HepG2 (cell line): ENCODE measurements around the gene TVP23A. TPM values are rescaled to one million over a fixed set of nuclear protein-coding genes. Genes with fewer than 3 reads are reported as not detected.

ENCODE experiments used
- ATAC-seq: fragments of 200-7000 bp; cut with Tn5 transposase; 3 replicates; pipeline ENCODE4 v1.9.1; 2020; ENCODE audit warnings: mild to moderate bottlenecking, moderate library complexity
- BruUV-seq: library from RNA; stranded (reverse); fragments of 400-500 nt; replicated peaks from 2 replicates; lab custom pipeline; 2021; lab: Mats Ljungman, UMichigan
- CTCF ChIA-PET: fragments of 300-600 bp; formaldehyde crosslinking; extraction: SDS; loops from one replicate; lab custom pipeline; 2021; ENCODE audit warnings: low total read pairs, inconsistent platforms, low intra/inter-chr PET ratio; lab: Yijun Ruan, JAX
- POLR2A ChIA-PET: fragments of 350-600 bp; sonication (Branson Sonifier 250); formaldehyde crosslinking; loops from one replicate; lab custom pipeline; 2020; ENCODE audit warnings: antibody characterized with exemption, inconsistent platforms; lab: Yijun Ruan, JAX
- DNase-seq: peaks from one replicate; pipeline ENCODE4 v3.0.0-alpha.2; 2015; ENCODE audit warnings: low spot score
- FAIRE-seq: peaks from 3 replicates; lab custom pipeline; 2011; peaks lifted over from hg19 to GRCh38; lab: Jason Lieb, UNC
- H2AFZ ChIP-seq: one replicate; pipeline ENCODE4 v1.6.1; 2011; ENCODE audit warnings: low read length, inconsistent platforms
- H3K27ac ChIP-seq: fragments of 300-600 bp; 3 replicates; pipeline ENCODE4 v1.8.0; 2011; ENCODE audit warnings: mixed run types, mild to moderate bottlenecking, mixed read lengths, low read length, inconsistent platforms; ENCODE audit not compliant: insufficient read depth; ENCODE audit errors: extremely low read length
- H3K27me3 ChIP-seq, 2 experiments: fragments of 200-600 bp in 1 of 2; 2 replicates in 1 of 2; 3 replicates in 1 of 2; pipeline versions ENCODE4 v1.6.0 to v1.8.0; 2011; ENCODE audit warnings: low read length in 2 of 2, mild to moderate bottlenecking in 2 of 2, moderate library complexity in 2 of 2, inconsistent platforms in 1 of 2; ENCODE audit not compliant: insufficient read depth in 2 of 2, control insufficient read depth in 1 of 2
- H3K36me3 ChIP-seq, 2 experiments: fragments of 200-600 bp in 1 of 2; replicated peaks in 1 of 2; 2 replicates in 1 of 2; 3 replicates in 1 of 2; pipeline versions ENCODE4 v1.5.1 to v1.8.0; 2011; ENCODE audit warnings: low read length in 2 of 2, inconsistent platforms in 1 of 2; ENCODE audit not compliant: insufficient read depth in 2 of 2, control insufficient read depth in 1 of 2
- H3K4me1 ChIP-seq: 2 replicates; pipeline ENCODE4 v1.5.1; 2012; ENCODE audit warnings: low read length, inconsistent platforms; ENCODE audit not compliant: insufficient read depth
- H3K4me2 ChIP-seq: 2 replicates; pipeline ENCODE4 v1.6.0; 2011; ENCODE audit warnings: low read depth, low read length, inconsistent platforms
- H3K4me3 ChIP-seq, 3 experiments: fragments of 200-600 bp in 1 of 3; sonication (generic), shearing (Covaris generic) in 1 of 3; replicated peaks in 1 of 3; 2 replicates each; pipeline ENCODE4 v1.5.1; 2011 to 2016; ENCODE audit warnings: low read length in 3 of 3, inconsistent platforms in 2 of 3, low read depth in 2 of 3, mild to moderate bottlenecking in 2 of 3, control low read depth in 1 of 3, mixed read lengths in 1 of 3; ENCODE audit not compliant: insufficient read depth in 1 of 3
- H3K79me2 ChIP-seq: one replicate; pipeline ENCODE4 v1.6.1; 2011; ENCODE audit warnings: low read length, inconsistent platforms; ENCODE audit not compliant: insufficient read depth
- H3K9ac ChIP-seq: 2 replicates; pipeline ENCODE4 v1.6.0; 2011; ENCODE audit warnings: mild to moderate bottlenecking, low read depth, low read length, inconsistent platforms; ENCODE audit not compliant: insufficient read depth
- H3K9me3 ChIP-seq: 2 replicates; pipeline ENCODE4 v1.5.1; 2012; ENCODE audit warnings: mild to moderate bottlenecking, low read length
- H4K20me1 ChIP-seq: 2 replicates; pipeline ENCODE4 v1.6.0; 2011; ENCODE audit warnings: inconsistent platforms, mild to moderate bottlenecking, low read length, moderate library complexity; ENCODE audit not compliant: insufficient read depth
- ATRX ChIP-seq: sonication (generic); formaldehyde crosslinking; IDR thresholded peaks from 2 replicates; pipeline ENCODE4 v1.4.0; 2020; ENCODE audit warnings: missing genetic modification reagents, borderline replicate concordance
- CAMTA2 ChIP-seq: sonication (generic); formaldehyde crosslinking; IDR thresholded peaks from 2 replicates; pipeline ENCODE4 v1.4.0; 2020; ENCODE audit warnings: mild to moderate bottlenecking, missing genetic modification reagents, borderline replicate concordance
- CBX5 ChIP-seq: sonication (generic); formaldehyde crosslinking; IDR thresholded peaks from 2 replicates; pipeline ENCODE4 v1.4.0; 2020; ENCODE audit warnings: missing genetic modification reagents, borderline replicate concordance
- ELF4 ChIP-seq: sonication (generic); formaldehyde crosslinking; IDR thresholded peaks from 2 replicates; pipeline ENCODE4 v1.5.0; 2020; ENCODE audit warnings: missing genetic modification reagents, mild to moderate bottlenecking, moderate library complexity, borderline replicate concordance
- HIVEP1 ChIP-seq: sonication (generic); formaldehyde crosslinking; IDR thresholded peaks from 2 replicates; pipeline ENCODE4 v1.4.0; 2020; ENCODE audit warnings: mild to moderate bottlenecking, missing genetic modification reagents
- LCORL ChIP-seq, 2 experiments: fragments of 450-650 bp in 1 of 2; sonication (generic) in 1 of 2; formaldehyde crosslinking in 1 of 2; IDR thresholded peaks; 2 replicates each; pipeline versions ENCODE4 v1.5.0 to v1.6.1; 2017 to 2020; ENCODE audit warnings: antibody characterized with exemption in 1 of 2, missing genetic modification reagents in 1 of 2
- MIER2 ChIP-seq: IDR thresholded peaks from 2 replicates; pipeline ENCODE4 v1.6.1; 2016; ENCODE audit warnings: missing biosample characterization, missing genetic modification reagents
- NFATC3 ChIP-seq: sonication (generic); formaldehyde crosslinking; IDR thresholded peaks from 2 replicates; pipeline ENCODE4 v1.5.1; 2020; ENCODE audit warnings: mild to moderate bottlenecking, missing genetic modification reagents
- NR2F6 ChIP-seq, 2 experiments: IDR thresholded peaks; 2 replicates each; pipeline ENCODE4 v1.6.1; 2016; ENCODE audit warnings: antibody characterized with exemption in 1 of 2, mild to moderate bottlenecking in 1 of 2
- SMC3 ChIP-seq: IDR thresholded peaks from 2 replicates; pipeline ENCODE4 v1.6.1; 2011; ENCODE audit warnings: low read length, improper control_type of control experiment
- TEAD3 ChIP-seq: optimal IDR thresholded peaks from 2 replicates; pipeline ENCODE3; 2016; ENCODE audit warnings: borderline replicate concordance
- THAP11 ChIP-seq: IDR thresholded peaks from 2 replicates; pipeline ENCODE4 v1.6.1; 2016; ENCODE audit warnings: missing biosample characterization, missing genetic modification reagents
- ZFY ChIP-seq: sonication (generic); formaldehyde crosslinking; IDR thresholded peaks from 2 replicates; pipeline ENCODE4 v1.4.0; 2020; ENCODE audit warnings: missing genetic modification reagents
- ZNF567 ChIP-seq: sonication (generic); formaldehyde crosslinking; IDR thresholded peaks from 2 replicates; pipeline ENCODE4 v1.8.1; 2023; ENCODE audit warnings: mild to moderate bottlenecking, missing genetic modification reagents, borderline replicate concordance
- ZNF589 ChIP-seq: sonication (generic); formaldehyde crosslinking; conservative IDR thresholded peaks from 2 replicates; pipeline ENCODE4 v1.8.0; 2022; ENCODE audit warnings: mild to moderate bottlenecking, moderate library complexity, missing genetic modification reagents
- ZSCAN25 ChIP-seq: sonication (generic); formaldehyde crosslinking; IDR thresholded peaks from 2 replicates; pipeline ENCODE4 v1.8.0; 2022; ENCODE audit warnings: mild to moderate bottlenecking, missing genetic modification reagents
- WGBS: methylation state at CpG from one replicate; pipeline ENCODE4 v1.1.6; 2017; ENCODE audit warnings: low lambda C conversion rate; 5-methylcytosine and 5-hydroxymethylcytosine counted together
- in situ Hi-C: cut with HindIII; loops from 2 replicates; pipeline ENCODE4 v1.10.0; 2017; ENCODE audit warnings: low pct_unique_long_range_greater_than_20kb; ENCODE audit not compliant: extremely low pct_ligation_motif_present
- intact Hi-C: fragments of 100-400 bp; cut with micrococcal nuclease; formaldehyde crosslinking; loops from one replicate; pipeline ENCODE4 v1.10.0; 2022; ENCODE audit not compliant: unreplicated experiment
- polyA plus RNA-seq, 8 experiments: library from polyadenylated mRNA; depleted of rRNA in 3 of 8; stranded (reverse) in 7 of 8; unstranded in 1 of 8; fragments of >200 nt; fragmentation: Illumina TruSeq in 4 of 8; extraction: Trizol in 4 of 8; gene quantifications; 2 replicates each; pipeline versions ENCODE4 v1.2.1 to v1.2.3, GENCODE V29; 2011 to 2016; ENCODE audit warnings: low read depth in 4 of 8, missing spikeins in 1 of 8, mixed read lengths in 1 of 8; ENCODE audit not compliant: insufficient read depth in 1 of 8
- total RNA-seq, 5 experiments: library from RNA; depleted of rRNA; stranded (reverse); fragments of >200 nt; fragmentation: Illumina TruSeq; extraction: Trizol; gene quantifications; 2 replicates each; pipeline ENCODE4 v1.2.3, GENCODE V29; 2016; ENCODE audit warnings: low read depth in 1 of 5
- TF ChIP-seq, protein P1 (sequence below): sonication (generic); formaldehyde crosslinking; IDR thresholded peaks from 2 replicates; pipeline ENCODE4 v1.9.0; 2021; ENCODE audit warnings: missing genetic modification reagents, mild to moderate bottlenecking, borderline replicate concordance

The TVP23A gene
- total and polyA plus RNA-seq, 2 of the 13 experiments (the other 11 are each of a cell fraction or from before 2014, with no cell fraction given) = not detected

DNA sequence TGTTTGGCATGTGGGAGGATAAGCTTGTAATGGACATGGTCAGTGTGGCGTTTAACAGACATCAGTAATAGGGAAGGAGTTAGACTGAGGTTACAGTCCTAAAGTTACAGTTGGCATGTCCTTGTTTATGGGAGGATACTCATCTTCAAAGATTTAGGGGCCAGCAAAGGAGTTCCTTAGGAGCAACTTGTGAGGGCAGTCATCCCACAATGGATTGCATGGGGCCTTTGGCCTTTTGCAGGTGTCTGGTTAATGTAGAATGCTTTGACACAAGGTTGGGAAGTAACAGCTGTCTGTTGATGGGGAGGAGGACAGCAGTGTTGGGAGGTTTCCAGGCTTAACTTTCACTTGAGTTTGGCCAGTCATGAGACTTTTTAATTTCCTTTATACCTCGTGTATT is 72.8 kb downstream of the TVP23A start:
- DNase-seq (no peak), ATAC-seq (no peak), FAIRE-seq (no peak)
- ChIA-PET CTCF (no interaction called here), POLR2A (no interaction called here)
- H3K4me2 ChIP-seq = no peak overlapping the region
- H3K9me3 ChIP-seq = no peaks in the 10 kb centered on the region
- peaks cover 8 to 31% of the 10 kb centered on the region in 2 experiments for H3K36me3 ChIP-seq
- H3K79me2 ChIP-seq = no peaks in the 10 kb centered on the region
- peaks cover 23% of the 10 kb centered on the region for H3K4me1 ChIP-seq
- intact Hi-C loops (no loop called here), in situ Hi-C loops (no loop called here)
- no peak for TF ChIP-seq SMC3
- H3K27ac ChIP-seq = no peak overlapping the region
- no peaks in the 10 kb centered on the region; a peak in 1 of 5 replicates for H3K27me3 ChIP-seq
- WGBS = 98% methylated on average over 2 of the region's 2 CpGs
- H4K20me1 ChIP-seq = no peaks in the 10 kb centered on the region
- no peak overlapping the region for H3K9ac ChIP-seq
- H2AFZ ChIP-seq = no peak overlapping the region
- no peak overlapping the region for H3K4me3 ChIP-seq
- BruUV-seq = no TSS peak

DNA sequence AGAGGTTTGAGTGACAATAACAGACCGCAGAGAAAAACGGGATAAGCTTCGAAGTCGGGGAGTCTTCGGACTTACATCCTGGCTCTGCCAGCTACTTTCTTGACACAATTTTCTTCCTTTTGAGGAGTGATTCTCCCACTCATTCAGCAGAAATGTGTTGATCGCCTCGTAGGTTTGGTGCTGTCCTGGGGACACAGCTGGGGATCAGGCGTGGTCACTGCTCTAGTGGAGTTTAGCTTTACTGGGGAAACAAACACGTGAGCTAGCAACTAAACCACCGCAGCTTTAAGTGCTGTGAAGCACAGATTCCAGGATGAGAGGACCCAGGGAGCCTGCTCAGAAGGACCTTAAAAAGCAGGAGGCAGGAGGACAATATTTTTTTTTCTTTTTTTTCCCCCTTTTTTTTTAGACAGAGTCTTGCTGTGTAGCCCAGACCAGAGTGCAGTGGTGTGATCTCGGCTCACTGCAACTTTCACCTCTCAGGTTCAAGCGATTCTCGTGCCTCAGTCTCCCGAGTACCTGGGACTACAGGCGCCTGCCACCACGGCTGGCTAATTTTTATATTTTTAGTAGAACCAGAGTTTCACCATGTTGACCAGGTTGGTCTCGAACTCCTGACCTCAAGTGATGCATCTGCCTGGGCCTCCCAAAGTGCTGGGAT is 74.1 kb downstream of the TVP23A start:
- Histone ChIP-seq H3K9ac (peak overlapping the region; percentile 82), H3K4me3 (peak overlapping the region; percentile 71 to 77 (median 74)), H3K27ac (peak overlapping the region; percentile 61), H4K20me1 (no peaks in the 10 kb centered on the region), H3K36me3 (peaks cover 7 to 22% of the 10 kb centered on the region in 2 experiments), H3K4me2 (peak overlapping the region; percentile 97), H3K4me1 (peaks cover 24% of the 10 kb centered on the region), H3K9me3 (no peaks in the 10 kb centered on the region), H3K79me2 (no peaks in the 10 kb centered on the region), H3K27me3 (no peaks in the 10 kb centered on the region; a peak in 1 of 5 replicates), H2AFZ (peak overlapping the region; percentile 69)
- 43% methylated on average over 17 of the region's 17 CpGs for WGBS
- ChIA-PET CTCF (no interaction called here), POLR2A (interaction anchor here (0.5 to 2.2 kb wide), 63 partner anchors 9 to 1931 kb away, joined by 3 to 31 read pairs (median 4); partner anchors contain the start of genes ATF7IP2, DEXI, EMP2 and HAPSTR1)
- intact Hi-C loops (loop anchor here (1.0 kb wide), 1 partner anchor 174 kb away; no protein-coding TSS in a partner anchor), in situ Hi-C loops (loop anchor here (5.0 kb wide), 1 partner anchor 178 kb away; no protein-coding TSS in a partner anchor)
- BruUV-seq = TSS peak; percentile 81
- no peak for FAIRE-seq
- DNase-seq = no peak
- peak; percentile 28 for ATAC-seq
- TF ChIP-seq ELF4 (peak; percentile 17; the same call in 1 of the 2 replicates), ZNF567 (CRISPR knock-in tag) (peak; percentile 19; the same call in 1 of the 2 replicates), CBX5 (0 out of 2 replicates have a peak, but pooled peaks have one; percentile 37), ZFY (CRISPR knock-in tag) (no peak), MIER2 (peak; percentile 61; the same call in 1 of the 2 replicates), NFATC3 (CRISPR knock-in tag) (0 out of 2 replicates have a peak, but pooled peaks have one; percentile 34), THAP11 (CRISPR knock-in tag) (no peak), LCORL (IDR thresholded peaks at IDR 0.05) (no peak), LCORL (CRISPR knock-in tag; IDR thresholded peaks at IDR 0.05) (peak; percentile 25; the same call in 1 of the 2 replicates), CAMTA2 (CRISPR knock-in tag) (no peak), ZSCAN25 (CRISPR knock-in tag) (no peak), HIVEP1 (CRISPR knock-in tag) (peak; percentile 17; the same call in 1 of the 2 replicates), ZNF589 (CRISPR knock-in tag) (0 out of 2 replicates have a peak, but pooled peaks have one; percentile 1), NR2F6 (IDR thresholded peaks at IDR 0.05) (no peak), NR2F6 (CRISPR knock-in tag; IDR thresholded peaks at IDR 0.05) (no peak), TEAD3 (CRISPR knock-in tag) (peak; percentile 22), ATRX (CRISPR knock-in tag) (peak; percentile 83; the same call in 1 of the 2 replicates)
- TF ChIP-seq, protein P1, sequence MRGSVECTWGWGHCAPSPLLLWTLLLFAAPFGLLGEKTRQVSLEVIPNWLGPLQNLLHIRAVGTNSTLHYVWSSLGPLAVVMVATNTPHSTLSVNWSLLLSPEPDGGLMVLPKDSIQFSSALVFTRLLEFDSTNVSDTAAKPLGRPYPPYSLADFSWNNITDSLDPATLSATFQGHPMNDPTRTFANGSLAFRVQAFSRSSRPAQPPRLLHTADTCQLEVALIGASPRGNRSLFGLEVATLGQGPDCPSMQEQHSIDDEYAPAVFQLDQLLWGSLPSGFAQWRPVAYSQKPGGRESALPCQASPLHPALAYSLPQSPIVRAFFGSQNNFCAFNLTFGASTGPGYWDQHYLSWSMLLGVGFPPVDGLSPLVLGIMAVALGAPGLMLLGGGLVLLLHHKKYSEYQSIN (CRISPR knock-in tag) = peak; percentile 4; the same call in 1 of the 2 replicates
